A172 (cell line): ENCODE measurements around the gene OSBPL7. TPM values are rescaled to one million over a fixed set of nuclear protein-coding genes. Genes with fewer than 3 reads are reported as not detected.

ENCODE experiments used
- DNase-seq: peaks from one replicate; pipeline ENCODE4 v3.0.0-alpha.2; 2015; ENCODE audit warnings: low spot score
- total RNA-seq: library from RNA; depleted of rRNA; stranded (reverse); fragments of >200 nt; shearing (Covaris generic); gene quantifications from 2 replicates; pipeline ENCODE4 v1.2.3, GENCODE V29; 2014; rRNA removed

OSBPL7 gene, protein sequence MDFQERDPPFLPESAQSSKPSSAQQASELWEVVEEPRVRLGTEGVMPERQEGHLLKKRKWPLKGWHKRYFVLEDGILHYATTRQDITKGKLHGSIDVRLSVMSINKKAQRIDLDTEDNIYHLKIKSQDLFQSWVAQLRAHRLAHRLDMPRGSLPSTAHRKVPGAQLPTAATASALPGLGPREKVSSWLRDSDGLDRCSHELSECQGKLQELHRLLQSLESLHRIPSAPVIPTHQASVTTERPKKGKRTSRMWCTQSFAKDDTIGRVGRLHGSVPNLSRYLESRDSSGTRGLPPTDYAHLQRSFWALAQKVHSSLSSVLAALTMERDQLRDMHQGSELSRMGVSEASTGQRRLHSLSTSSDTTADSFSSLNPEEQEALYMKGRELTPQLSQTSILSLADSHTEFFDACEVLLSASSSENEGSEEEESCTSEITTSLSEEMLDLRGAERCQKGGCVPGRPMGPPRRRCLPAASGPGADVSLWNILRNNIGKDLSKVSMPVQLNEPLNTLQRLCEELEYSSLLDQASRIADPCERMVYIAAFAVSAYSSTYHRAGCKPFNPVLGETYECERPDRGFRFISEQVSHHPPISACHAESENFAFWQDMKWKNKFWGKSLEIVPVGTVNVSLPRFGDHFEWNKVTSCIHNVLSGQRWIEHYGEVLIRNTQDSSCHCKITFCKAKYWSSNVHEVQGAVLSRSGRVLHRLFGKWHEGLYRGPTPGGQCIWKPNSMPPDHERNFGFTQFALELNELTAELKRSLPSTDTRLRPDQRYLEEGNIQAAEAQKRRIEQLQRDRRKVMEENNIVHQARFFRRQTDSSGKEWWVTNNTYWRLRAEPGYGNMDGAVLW
- total RNA-seq: 8.2 and 19.1 TPM in 2 replicates

DNA sequence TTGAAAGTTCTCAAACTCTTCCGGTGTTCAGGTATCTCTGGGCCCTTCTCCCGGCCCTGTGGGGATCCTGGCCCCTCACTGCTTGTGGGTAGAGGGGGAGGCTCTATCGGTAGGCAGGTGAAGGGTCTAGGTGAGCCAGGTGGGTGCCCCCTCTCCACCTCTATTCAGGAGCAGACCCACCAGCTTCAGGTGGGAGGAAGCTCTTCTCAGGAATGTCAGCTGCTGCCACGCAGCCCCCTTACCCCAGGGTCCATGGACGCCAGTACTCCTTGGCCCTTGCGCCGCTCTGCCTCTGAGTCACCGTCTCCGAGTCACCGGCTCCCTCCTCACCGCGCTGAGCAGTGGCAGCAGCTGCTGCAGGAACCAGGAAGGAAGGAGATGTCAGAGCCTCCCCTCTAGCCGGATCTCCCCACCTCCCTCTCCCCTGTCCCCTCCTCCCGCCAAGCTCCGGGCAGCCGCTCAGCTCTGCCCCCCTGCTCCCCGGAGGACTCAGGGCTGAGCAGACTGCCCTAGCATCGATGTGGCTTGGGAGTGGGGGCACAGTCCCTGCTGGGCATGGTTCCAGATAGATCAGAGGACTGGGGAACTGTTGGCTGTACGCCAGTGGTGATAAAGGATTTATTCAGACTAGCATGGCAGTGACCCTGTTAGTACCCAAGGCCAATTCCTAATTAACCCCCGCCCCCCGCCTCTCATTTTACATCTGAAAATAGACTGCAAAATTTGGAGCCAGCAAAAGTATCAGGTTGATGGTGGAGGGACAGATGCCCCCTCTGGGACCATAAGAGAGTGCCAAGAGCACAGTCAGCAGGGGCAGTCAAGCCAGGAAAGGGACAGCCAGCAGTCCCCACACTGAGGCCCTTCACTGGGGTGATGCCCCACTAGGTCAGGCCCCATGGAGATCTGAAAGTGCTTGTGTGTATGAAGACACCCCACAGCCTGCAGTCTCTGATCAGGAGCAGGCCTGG lies at the start of gene OSBPL7:
Gene OSBPL7, minus strand, starts transcription at position 371 of the 968 bp plus-strand sequence. CDS start 1,516 bp downstream, outside the sequence.
- peak; percentile 87 for DNase-seq

DNA sequence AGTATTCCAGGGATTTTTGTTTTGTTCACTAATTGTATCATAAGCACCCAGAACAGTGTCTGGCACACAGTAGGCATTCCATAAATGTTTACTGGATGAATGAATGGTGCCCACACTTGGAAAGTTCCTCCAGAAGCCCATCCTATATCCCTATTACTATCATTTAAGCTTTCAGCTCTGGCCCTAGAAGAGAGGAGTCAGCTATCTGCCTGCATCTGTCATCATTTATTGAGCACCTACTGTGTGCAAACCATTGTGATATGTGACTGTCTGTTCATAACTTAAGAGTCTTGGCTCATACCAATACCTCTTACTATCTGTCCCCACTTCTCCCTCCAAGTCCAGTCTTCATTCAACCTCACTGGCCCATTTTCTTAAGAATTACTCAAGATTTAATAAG lies 49.5 kb upstream of the OSBPL7 start:
- DNase-seq: no peak

DNA sequence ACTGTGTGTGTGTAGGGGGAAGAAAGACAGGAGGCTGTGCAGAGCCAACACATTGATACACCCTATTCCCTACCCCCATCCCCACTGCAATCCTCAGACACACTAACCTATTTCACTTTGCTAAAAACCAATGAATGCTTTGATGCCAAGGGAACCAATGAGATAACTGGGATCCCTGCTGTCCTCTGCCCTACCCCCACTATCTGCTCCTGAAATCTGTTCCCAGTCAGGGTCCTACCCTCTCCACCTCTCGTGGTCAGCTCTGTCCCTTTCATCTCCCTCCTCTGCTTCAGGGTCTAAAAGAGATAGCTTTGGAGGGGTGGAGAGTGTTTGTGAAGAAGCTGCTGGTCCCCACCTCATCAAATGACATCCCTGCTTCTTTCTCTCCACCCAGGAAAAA lies 48.5 kb upstream of the OSBPL7 start:
- no peak for DNase-seq

DNA sequence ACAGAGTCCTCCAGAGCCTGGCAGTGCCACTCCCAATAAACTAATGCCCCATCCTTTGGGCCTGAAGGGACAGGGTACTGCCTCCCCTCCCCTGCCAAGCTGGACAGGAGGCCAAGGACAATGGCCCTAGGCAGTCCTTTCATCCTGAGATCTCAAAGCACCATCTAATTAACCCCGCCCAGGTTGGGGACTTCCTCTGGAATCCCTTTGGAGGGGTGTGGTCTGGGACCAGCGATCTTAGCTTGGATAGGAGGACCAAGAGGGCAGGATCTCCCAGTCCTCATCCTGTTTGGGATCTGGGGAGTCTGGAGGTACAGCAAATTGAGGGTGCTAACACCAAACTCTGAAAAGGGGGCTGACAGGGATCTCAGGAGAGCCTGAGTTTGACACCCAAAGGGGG lies 47.5 kb upstream of the OSBPL7 start:
- DNase-seq: no peak

DNA sequence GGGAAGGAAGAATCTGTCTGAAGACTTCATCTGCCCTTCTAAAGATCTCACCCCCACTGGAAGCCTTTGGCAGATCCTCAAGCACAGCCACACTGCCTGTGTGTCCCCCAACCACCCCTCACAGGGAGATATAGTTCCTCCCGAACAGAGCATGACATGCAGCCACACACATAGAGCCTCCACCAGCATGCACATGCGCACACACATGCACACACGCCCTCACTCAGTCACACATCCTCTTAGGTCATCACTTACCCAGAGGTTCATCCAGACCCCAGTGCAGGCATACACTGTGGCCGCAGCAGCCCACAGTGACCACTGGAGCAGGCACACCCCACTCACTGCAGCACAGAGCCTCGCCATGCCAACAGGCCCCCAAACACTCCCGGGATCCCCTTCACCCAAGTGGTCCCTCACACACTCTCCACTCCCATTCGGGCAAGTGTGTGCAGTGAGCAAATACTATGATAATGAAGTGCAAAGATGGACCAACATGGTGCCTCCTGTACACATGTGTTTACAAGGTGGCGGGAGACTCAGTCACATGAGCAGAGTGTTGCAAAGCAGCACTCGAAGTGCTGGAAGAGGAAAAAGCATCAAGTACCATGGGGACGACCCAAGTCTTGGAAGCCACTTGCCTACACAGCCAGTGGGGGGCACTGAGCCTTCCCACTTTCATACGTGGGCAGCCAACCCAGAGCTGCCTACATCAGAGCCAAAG lies 46.4 kb upstream of the OSBPL7 start:
- DNase-seq: no peak

DNA sequence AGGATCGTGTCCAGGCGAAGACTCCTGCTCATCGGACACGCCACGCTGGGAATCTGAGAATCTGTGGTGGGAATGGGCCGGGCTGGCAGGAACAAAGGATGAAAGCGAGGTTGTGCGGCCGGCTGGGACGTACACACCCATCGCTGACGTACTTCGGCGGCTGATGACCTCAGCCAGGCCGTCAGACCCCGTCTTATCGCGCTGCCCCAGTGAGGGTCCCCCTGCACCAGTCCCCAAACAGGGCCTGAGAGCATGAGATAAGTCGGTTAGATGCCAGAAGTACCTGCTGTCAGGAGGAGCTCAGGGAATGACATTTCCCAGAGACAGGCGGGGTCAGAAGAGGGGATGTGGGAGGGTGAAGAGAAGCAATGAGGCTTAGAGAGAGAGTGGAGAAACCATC lies 45.3 kb upstream of the OSBPL7 start:
- DNase-seq: no peak

DNA sequence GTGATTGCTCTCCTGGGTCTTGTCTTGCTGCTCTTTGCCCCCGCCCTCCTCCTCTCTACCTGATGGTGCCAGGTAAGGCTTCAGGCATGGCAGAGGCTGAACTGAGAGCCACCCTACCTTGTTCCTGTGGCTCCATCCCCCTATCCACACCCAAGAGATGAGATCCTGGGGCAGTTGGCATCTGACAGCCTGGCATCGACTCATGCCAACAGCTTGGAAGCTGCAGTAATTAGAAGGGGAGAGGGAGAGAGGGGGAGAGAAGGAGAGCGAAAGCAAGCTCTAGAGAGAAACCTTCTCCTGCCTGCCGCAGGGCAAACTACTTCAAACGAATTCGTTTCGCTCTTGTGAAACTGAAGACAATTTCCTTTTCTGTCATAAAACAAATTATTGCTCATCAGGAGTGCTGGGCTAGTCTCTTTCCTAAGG lies 43.2 kb upstream of the OSBPL7 start:
- DNase-seq: no peak

DNA sequence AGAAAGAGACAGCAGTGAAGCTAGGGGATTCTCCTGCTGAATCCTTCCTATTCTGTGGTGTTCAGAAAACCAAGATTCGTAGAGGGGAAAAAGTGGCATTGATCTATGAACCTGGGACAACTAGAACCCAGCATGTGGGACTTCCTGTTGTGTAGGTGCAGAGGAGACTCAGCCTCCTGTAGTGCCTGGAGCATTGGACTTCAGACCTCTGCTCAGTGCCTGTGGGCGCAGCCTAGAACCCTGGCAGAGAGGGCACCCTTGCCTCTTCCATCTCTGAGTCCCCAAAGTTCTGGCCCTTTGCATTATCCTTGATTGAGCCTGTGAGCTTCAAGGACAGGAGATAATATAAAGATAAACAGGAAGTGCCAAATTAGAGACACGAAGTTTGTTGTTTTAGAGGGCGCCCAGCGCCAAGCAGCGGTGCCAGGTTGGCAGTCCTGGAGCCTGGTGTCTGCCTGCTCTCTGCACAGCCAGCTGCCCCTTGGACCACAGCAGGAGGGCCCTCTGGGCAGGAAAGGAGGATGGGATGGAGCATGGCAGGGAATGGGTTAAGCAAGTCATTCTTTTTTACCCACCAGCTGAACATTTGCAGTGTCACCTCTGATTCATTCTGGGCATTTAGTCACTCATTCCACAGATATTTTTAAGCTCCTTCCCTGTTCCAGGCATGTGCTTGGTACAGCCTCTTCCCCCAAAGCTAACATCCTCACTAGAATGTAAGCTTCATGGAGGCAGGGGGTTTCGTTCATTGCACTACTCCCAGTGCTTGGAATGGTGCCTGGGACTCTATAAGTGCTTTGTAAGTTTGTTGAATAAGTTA lies 41.2 kb upstream of the OSBPL7 start:
- DNase-seq: peak; percentile 97

DNA sequence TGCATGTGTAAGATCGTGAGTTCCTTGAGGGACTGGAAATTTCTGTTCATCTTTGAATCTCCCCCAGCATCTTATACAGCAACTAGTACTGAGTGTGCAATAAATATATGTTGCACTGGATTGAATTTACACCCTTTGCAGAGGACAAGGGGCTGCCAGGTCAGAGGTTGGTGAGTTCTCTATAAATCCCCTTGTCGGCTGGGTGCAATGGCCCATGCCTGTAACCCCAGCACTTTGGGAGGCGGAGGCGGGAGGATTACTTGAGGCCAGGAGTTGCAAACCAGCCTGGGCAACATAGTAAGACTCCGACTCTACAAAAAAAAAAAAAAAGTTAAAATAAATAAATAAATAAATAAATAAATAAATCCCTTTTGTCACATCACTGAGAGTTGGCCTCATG lies 38.8 kb upstream of the OSBPL7 start:
- no peak for DNase-seq

DNA sequence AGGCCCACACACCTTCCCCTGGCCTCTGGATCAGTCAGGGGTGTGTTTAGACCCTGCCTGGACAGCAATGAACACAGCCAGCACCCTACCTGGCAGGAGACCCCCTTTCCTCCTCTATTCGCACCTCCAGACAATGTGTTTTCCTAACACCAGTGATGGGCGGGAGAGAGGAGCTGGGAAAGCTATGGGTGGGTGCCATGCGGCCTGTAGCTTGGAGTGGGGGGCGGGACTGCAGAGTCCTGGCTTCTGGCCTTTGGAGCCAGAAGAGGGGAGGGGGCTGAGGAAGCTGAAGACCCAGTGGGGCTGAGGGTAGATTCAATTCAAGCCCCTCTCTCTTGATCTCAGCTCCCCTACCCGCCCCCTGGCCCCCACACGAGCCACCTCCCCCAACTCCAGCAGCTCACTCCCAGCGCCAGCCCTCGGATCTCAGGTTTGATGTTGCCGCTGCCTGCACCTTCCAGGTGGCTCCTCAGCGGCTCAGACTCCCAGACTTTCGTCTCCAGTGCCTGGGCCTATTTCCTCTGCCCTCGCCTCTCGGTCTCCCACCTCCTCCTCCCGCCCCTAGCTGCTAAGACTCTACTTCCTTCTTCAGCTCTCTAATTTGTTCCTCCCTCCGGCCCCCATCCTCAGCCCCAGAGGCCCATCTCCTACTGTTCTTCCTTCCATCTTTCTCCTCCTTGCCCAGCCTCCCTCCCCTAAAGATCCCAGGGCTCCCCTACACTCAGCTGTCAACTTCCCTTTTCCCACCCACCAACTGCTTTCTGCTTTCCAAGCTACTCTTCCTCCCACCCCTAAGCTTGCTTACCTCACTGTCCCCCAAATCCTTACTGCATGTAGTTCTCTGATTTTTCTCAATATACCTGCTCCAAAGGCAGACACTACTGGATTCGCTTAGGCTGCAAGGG lies 36.2 kb upstream of the OSBPL7 start:
- DNase-seq: no peak

DNA sequence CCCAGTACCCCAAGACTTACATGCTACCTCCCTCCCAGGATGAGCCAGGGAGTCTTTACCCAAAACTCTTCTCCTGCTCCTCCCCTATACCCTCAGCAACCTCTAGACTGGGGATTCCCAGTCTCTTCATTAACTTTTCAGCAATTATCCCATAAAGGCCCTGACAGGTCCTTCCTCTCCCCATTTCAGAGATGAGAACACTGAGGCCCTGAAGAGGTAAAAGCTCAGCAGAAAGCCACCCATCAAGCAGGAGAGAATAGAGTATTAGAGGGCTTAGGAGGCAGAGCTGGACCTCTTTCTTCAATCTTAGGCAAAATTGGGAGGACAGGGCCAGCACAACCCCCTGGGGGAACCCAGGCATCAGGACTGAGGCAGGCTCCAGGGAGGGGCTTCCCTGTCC lies 35.2 kb upstream of the OSBPL7 start:
- DNase-seq: no peak

DNA sequence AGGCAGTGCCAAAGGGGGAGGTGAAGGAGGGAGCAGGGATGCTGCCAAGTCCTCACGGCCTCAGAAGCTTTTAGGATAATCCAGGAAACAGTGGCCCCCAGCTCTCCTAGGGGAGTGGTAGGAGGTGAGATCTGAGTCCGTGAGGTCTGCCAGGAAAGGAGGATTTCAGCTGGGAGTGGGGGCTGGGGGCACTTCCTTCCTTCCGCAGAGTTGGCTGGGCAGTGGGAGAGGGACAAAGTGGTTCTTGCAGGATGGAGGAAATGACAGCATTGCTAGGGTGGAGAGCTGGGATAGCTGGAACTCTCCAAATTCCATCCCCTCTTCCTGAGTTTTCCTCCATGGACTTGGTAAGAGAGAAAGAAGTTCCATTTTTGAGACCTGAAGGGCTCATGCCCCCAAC lies 34.1 kb upstream of the OSBPL7 start:
- no peak for DNase-seq

DNA sequence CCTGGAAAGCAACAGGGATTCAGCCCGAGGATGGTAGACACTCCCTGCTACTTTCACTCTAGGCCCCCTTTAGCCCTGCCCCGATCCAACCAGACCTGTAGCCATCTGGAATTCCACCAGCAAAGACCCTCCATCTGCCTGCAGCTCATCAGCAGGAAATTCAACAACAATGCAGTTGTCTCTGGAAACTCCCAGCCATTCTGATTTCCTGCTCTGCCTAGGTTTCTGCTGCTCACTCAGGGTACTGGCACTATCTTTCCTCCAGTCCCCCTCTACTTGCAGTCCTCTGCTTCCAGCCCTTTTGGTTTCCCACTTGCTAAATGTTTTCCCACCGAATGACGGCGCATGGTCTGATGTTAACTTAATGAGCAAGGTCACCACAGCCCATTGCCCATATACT lies 32.0 kb upstream of the OSBPL7 start:
- no peak for DNase-seq

DNA sequence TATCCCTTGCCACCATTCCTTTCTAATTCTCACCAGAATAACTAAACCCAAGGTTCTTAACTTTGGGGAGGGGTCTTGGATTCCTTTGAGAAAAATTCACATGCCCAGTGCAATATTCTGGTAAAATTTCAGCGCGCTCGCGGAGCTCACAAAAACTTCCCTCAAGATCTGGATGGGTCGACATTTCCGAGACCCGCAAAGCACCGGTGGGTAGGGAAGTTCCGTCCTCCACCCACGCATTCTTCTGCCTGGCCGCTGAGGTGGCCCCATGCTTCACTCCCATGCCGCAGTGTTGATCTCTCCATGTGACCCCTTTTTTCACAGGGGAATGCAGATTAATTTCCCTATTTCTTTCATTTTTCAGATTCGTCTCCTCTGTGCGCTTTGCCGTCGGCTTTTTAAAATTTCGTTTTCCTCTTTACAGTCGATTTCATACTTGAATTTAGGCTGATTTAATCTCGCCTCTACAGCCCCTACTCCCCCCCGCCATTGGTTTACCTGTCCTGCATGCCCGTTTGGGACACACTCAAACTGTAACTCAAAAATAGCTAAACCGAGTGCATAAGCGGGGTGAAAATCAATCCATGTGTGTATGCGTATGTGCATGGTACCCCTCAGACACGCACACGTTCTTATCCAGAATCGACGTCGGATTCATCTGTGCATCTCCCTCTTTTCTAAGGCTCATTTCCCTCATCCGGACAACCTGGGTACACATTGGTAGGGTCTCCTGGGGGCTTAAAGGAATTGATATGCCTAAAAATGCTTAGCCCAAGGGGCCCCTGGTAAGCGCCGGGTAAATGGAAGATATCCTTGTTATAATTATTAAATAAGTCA lies 30.7 kb upstream of the OSBPL7 start:
- no peak for DNase-seq

DNA sequence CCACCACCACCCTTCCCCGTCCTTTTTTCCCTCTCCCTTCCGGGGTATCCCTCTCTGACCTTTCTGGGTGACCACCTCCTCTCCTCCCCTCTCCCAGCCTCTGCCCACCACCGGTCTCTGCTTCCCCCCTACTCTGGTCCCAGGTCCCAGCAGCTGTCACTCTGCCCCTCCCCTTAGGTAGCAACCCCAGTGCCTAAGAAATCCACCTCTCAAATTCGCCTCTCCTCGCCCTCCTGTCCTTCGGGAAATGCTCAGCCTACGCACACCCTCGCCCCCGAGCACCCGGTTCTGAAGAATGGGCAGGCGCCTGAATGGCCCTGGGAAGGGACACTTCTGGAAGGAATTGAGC lies 30.1 kb upstream of the OSBPL7 start:
- DNase-seq: no peak

DNA sequence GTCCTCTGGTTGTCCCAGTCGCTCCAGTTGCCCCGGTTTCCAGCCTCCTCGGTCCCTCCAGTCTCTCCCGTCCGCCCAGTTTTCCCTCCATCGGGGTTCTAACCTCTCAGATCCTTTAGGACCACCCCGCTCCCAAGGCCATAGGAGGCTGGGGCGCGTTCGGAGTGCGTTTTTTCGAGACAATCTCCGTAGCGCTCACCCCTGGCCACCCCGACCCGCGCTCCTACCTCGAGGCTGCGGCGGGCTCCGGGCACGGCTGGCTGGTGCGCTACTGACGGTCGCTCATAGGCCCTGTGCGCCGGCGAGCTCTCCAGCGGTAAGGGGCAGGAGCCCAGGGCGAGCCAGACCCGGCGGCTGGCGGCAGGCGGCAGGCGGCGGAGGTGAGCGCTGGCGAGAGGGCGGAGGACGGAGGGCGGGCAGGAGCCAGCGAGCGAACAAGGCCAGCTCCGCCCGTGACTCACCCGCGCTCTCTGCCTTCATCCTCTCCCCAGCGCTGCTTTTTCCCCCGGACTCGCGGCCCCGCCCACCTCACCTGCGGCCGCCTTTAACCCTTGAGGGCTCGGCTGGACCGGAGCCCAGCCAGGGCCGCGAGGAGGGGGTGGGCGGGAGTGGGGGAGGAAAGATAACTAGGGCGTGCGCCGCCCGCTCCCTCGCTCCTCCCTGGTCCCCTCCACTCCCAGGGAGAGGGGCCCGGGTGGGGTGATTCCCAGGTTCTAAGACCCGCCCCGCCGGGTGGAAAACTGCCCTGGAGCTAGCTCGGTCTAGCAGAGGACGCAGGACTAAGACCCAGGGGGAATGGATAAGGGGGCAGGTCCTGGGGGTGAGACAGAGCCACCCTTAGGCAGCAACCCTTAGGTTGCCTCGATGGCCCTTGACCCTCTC lies 29.3 kb upstream of the OSBPL7 start, which contains the start of gene SP6:
Gene SP6, minus strand, starts transcription at position 472 of the 882 bp plus-strand sequence. CDS start 2,734 bp downstream, outside the sequence.
- DNase-seq: peak; percentile 82

DNA sequence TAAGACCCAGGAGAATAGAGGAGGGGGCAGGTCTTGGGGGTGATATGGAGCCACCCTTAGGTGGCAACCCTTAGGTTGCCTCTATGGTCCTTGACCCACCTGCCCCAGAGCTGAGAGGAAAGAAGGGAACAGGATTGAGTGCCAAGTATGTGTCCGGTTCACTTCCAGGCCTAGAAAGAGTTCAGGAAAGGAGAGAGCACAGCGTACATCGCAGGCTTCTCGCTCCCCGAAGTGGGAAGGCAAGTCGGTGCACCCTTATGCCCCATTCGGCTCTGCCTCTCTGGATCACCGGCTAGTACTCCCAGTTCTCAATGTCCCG lies 28.7 kb upstream of the OSBPL7 start:
- no peak for DNase-seq
